H1 (cell line): Measurements from ENCODE around the gene ZFP64. TPM values are rescaled to one million over a fixed set of nuclear protein-coding genes. Genes with fewer than 3 reads are reported as not detected.

Source experiments
- CTCF ChIA-PET: fragments of 300-600 bp; sonication (Branson Sonifier 250); formaldehyde crosslinking; loops from one replicate; lab custom pipeline; 2021; ENCODE audit not compliant: partially characterized antibody; lab: Charles Lee
- POLR2A ChIA-PET: fragments of 300-600 bp; sonication (Branson Sonifier 250); formaldehyde crosslinking; loops from one replicate; lab custom pipeline; 2021; ENCODE audit warnings: inconsistent platforms; ENCODE audit not compliant: partially characterized antibody; lab: Charles Lee
- DNase-seq, 2 experiments: peaks; one replicate each; pipeline versions ENCODE4 v3.0.0 to v3.0.0-alpha.2; 2010 to 2022; ENCODE audit warnings: low spot score in 2 of 2, low read depth in 1 of 2, mixed read lengths in 1 of 2
- FAIRE-seq: peaks from 2 replicates; lab custom pipeline; 2011; peaks lifted over from hg19 to GRCh38; lab: Jason Lieb, UNC
- H2AFZ ChIP-seq: 2 replicates; pipeline ENCODE4 v1.8.1; 2012; ENCODE audit warnings: low read length, inconsistent platforms
- H2AK5ac ChIP-seq: 2 replicates; pipeline ENCODE4 v1.6.1; 2013; ENCODE audit warnings: low read depth, low read length
- H2BK120ac ChIP-seq: replicated peaks from 2 replicates; pipeline ENCODE3; 2013; ENCODE audit warnings: low read depth, low read length, inconsistent platforms
- H2BK12ac ChIP-seq: 2 replicates; pipeline ENCODE4 v1.6.1; 2013; ENCODE audit warnings: low read depth, low read length
- H2BK15ac ChIP-seq: 2 replicates; pipeline ENCODE4 v1.6.1; 2013; ENCODE audit warnings: low read length
- H2BK20ac ChIP-seq: 2 replicates; pipeline ENCODE4 v1.6.1; 2013; ENCODE audit warnings: low read length
- H2BK5ac ChIP-seq: 2 replicates; pipeline ENCODE4 v1.6.1; 2013; ENCODE audit warnings: low read depth, low read length
- H3K14ac ChIP-seq: 2 replicates; pipeline ENCODE4 v1.6.1; 2013; ENCODE audit warnings: inconsistent platforms; ENCODE audit not compliant: insufficient read length
- H3K18ac ChIP-seq: 2 replicates; pipeline ENCODE4 v1.6.1; 2013; ENCODE audit warnings: low read length; ENCODE audit errors: extremely low read depth
- H3K23ac ChIP-seq: 2 replicates; pipeline ENCODE4 v1.6.1; 2013; ENCODE audit warnings: inconsistent platforms; ENCODE audit not compliant: insufficient read length
- H3K23me2 ChIP-seq: 2 replicates; pipeline ENCODE4 v1.6.1; 2013; ENCODE audit warnings: low read depth, low read length
- H3K27ac ChIP-seq: 2 replicates; pipeline ENCODE4 v1.6.1; 2011; ENCODE audit warnings: low read depth, low read length, inconsistent platforms
- H3K27me3 ChIP-seq, 4 experiments: replicated peaks in 1 of 4; 1 replicate in 1 of 4; 2 replicates in 3 of 4; pipeline versions ENCODE4 v1.6.1 to v1.8.1; 2011 to 2013; ENCODE audit warnings: low read length in 3 of 4, mild to moderate bottlenecking in 3 of 4, inconsistent platforms in 2 of 4, mixed read lengths in 2 of 4, moderate library complexity in 1 of 4; ENCODE audit not compliant: control insufficient read depth in 3 of 4, insufficient read depth in 3 of 4; ENCODE audit errors: extremely low read depth in 1 of 4
- H3K36me3 ChIP-seq, 4 experiments: 2 replicates each; pipeline versions ENCODE4 v1.6.1 to v1.8.1; 2011 to 2013; ENCODE audit warnings: mild to moderate bottlenecking in 4 of 4, low read length in 3 of 4, moderate library complexity in 2 of 4, control low read depth in 1 of 4, inconsistent platforms in 1 of 4; ENCODE audit not compliant: insufficient read depth in 4 of 4, control insufficient read depth in 2 of 4
- H3K4ac ChIP-seq: replicated peaks from 2 replicates; pipeline ENCODE3; 2013; ENCODE audit warnings: low read length, low read depth, mixed read lengths, inconsistent platforms; ENCODE audit not compliant: insufficient read length
- H3K4me1 ChIP-seq, 4 experiments: replicated peaks in 1 of 4; 1 replicate in 1 of 4; 2 replicates in 3 of 4; pipeline versions ENCODE4 v1.6.1 to v1.8.1; 2011 to 2013; ENCODE audit warnings: low read length in 3 of 4, inconsistent platforms in 2 of 4, mixed read lengths in 1 of 4; ENCODE audit not compliant: insufficient read depth in 4 of 4, control insufficient read depth in 3 of 4
- H3K4me2 ChIP-seq, 2 experiments: 2 replicates each; pipeline versions ENCODE4 v1.6.1 to v1.8.1; 2011 to 2013; ENCODE audit warnings: low read depth in 2 of 2, low read length in 2 of 2, control low read depth in 1 of 2, inconsistent platforms in 1 of 2, mild to moderate bottlenecking in 1 of 2; ENCODE audit not compliant: insufficient read depth in 1 of 2
- H3K4me3 ChIP-seq, 4 experiments: fragments of 200-600, 300-600 bp in 1 of 4; sonication (generic), shearing (Covaris generic), sonication (Bioruptor Twin) in 1 of 4; 2 replicates each; pipeline versions ENCODE4 v1.5.1 to v1.8.1; 2011 to 2016; ENCODE audit warnings: low read length in 4 of 4, low read depth in 3 of 4, control low read depth in 2 of 4, inconsistent platforms in 2 of 4, mild to moderate bottlenecking in 2 of 4, mixed read lengths in 1 of 4, moderate library complexity in 1 of 4; ENCODE audit not compliant: insufficient read depth in 2 of 4; ENCODE audit errors: extremely low read depth in 1 of 4
- H3K56ac ChIP-seq: replicated peaks from 2 replicates; pipeline ENCODE3; 2013; ENCODE audit warnings: low read depth, mild to moderate bottlenecking, mixed read lengths, low read length, inconsistent platforms; ENCODE audit not compliant: insufficient read length
- H3K79me1 ChIP-seq: 2 replicates; pipeline ENCODE4 v1.6.1; 2013; ENCODE audit warnings: low read depth, low read length, control low read depth
- H3K79me2 ChIP-seq, 2 experiments: 2 replicates each; pipeline versions ENCODE4 v1.6.1 to v1.8.1; 2012 to 2013; ENCODE audit warnings: low read length in 2 of 2, mild to moderate bottlenecking in 2 of 2, inconsistent platforms in 1 of 2; ENCODE audit not compliant: insufficient read depth in 2 of 2, control insufficient read depth in 1 of 2
- H3K9ac ChIP-seq, 4 experiments: replicated peaks in 1 of 4; 1 replicate in 1 of 4; 2 replicates in 3 of 4; pipeline versions ENCODE4 v1.6.1 to v1.8.1; 2011 to 2013; ENCODE audit warnings: low read depth in 3 of 4, low read length in 3 of 4, control low read depth in 2 of 4, mild to moderate bottlenecking in 2 of 4, moderate library complexity in 2 of 4, inconsistent platforms in 1 of 4; ENCODE audit errors: extremely low read depth in 1 of 4
- H3K9me3 ChIP-seq, 2 experiments: 2 replicates each; pipeline versions ENCODE4 v1.6.1 to v1.8.1; 2012 to 2013; ENCODE audit warnings: mild to moderate bottlenecking in 2 of 2, moderate library complexity in 2 of 2, control low read depth in 1 of 2, inconsistent platforms in 1 of 2, low read depth in 1 of 2, low read length in 1 of 2, mixed read lengths in 1 of 2; ENCODE audit not compliant: insufficient read depth in 2 of 2
- H4K20me1 ChIP-seq, 2 experiments: replicated peaks in 1 of 2; 2 replicates each; pipeline versions ENCODE3 to v1.8.1; 2011 to 2013; ENCODE audit warnings: inconsistent platforms in 2 of 2, low read length in 2 of 2, mild to moderate bottlenecking in 1 of 2; ENCODE audit not compliant: insufficient read depth in 2 of 2, control insufficient read depth in 1 of 2
- H4K5ac ChIP-seq: 2 replicates; pipeline ENCODE4 v1.6.1; 2013; ENCODE audit warnings: low read length, low read depth, mixed read lengths, inconsistent platforms; ENCODE audit not compliant: insufficient read length
- H4K8ac ChIP-seq: 2 replicates; pipeline ENCODE4 v1.8.0; 2013; ENCODE audit warnings: mild to moderate bottlenecking, moderate library complexity, low read length, inconsistent platforms; ENCODE audit not compliant: insufficient read depth; ENCODE audit errors: extremely low read depth
- H4K91ac ChIP-seq: replicated peaks from 2 replicates; pipeline ENCODE3; 2013; ENCODE audit warnings: low read length, mixed read lengths, inconsistent platforms; ENCODE audit not compliant: insufficient read length
- CHD2 ChIP-seq: IDR thresholded peaks from 2 replicates; pipeline ENCODE4 v1.6.1; 2012; ENCODE audit warnings: low read length, improper control_type of control experiment
- RFX5 ChIP-seq: IDR thresholded peaks from 2 replicates; pipeline ENCODE4 v1.6.1; 2011; ENCODE audit warnings: low read depth, low read length, improper control_type of control experiment, borderline replicate concordance
- WGBS, 2 experiments: shearing (Covaris generic) in 1 of 2; methylation state at CpG; one replicate each; pipeline versions ENCODE4 v1.1.6 to v1.1.7; 2013 to 2015; ENCODE audit warnings: low lambda C conversion rate in 2 of 2, mixed read lengths in 2 of 2, inconsistent platforms in 1 of 2, low coverage in 1 of 2, missing lambda C conversion rate in 1 of 2; ENCODE audit not compliant: insufficient replicate concordance in 2 of 2, insufficient coverage in 1 of 2, insufficient read length in 1 of 2; ENCODE audit errors: extremely low coverage in 1 of 2, missing lambda C conversion rate in 1 of 2; 5-methylcytosine and 5-hydroxymethylcytosine counted together
- polyA plus RNA-seq, 7 experiments: library from polyadenylated mRNA; depleted of rRNA in 3 of 7; stranded (reverse) in 5 of 7; unstranded in 2 of 7; fragments of >200 nt in 5 of 7; fragments of 200-250 nt in 2 of 7; gene quantifications; 1 replicate in 5 of 7; 2 replicates in 1 of 7; 4 replicates in 1 of 7; pipeline versions ENCODE4 v1.2.1 to v1.2.3, GENCODE V29; 2011 to 2013; ENCODE audit warnings: missing spikeins in 2 of 7, mixed read lengths in 2 of 7
- total RNA-seq: library from RNA; stranded (reverse); fragmentation: NEBNext Ultra II Directional; extraction: Animal tissue kit (Norgen Biotek cat#: 25700); gene quantifications from 2 replicates; pipeline ENCODE4 v1.2.1, GENCODE V29; 2021

Gene ZFP64
- total and polyA plus RNA-seq, 2 of the 8 experiments (the other 6 are each of a cell fraction or from before 2014, with no cell fraction given) = 25.3 to 43.7 TPM

DNA sequence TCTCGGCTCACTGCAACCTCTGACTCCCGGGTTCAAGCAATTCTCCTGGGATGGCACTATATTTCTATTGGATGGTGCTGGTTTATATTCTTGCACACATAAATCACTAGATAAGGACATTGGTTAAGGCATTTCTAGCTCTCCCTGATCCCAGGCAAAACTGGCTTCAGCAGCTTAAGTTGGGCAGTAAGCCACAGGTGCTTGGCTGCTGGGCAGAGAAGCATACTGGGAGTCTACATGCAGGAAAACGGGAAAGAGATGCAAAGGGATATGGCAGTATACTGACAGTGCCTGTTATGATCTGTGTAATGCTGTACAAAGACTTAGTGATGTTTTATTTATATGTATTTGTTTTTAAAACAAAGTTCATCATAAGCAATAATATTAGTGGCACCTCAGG, 33.3 kb upstream of the ZFP64 start:
- Histone ChIP-seq H2AFZ (no peak overlapping the region), H3K4me2 (no peak overlapping the region), H3K18ac (no peak overlapping the region), H4K91ac (no peak overlapping the region), H2AK5ac (no peak overlapping the region), H3K14ac (no peak overlapping the region), H2BK20ac (no peak overlapping the region), H3K36me3 (peaks cover 0 to 4% (median 0%) of the 10 kb centered on the region in 4 experiments; a peak in 2 of 8 replicates), H3K27me3 (no peaks in the 10 kb centered on the region), H3K9ac (no peak overlapping the region), H3K4me1 (no peaks in the 10 kb centered on the region), H3K79me1 (no peaks in the 10 kb centered on the region), H3K23ac (no peak overlapping the region), H3K4me3 (no peak overlapping the region), H3K79me2 (no peaks in the 10 kb centered on the region), H2BK120ac (no peak overlapping the region), H3K27ac (no peak overlapping the region), H2BK12ac (no peak overlapping the region), H3K56ac (no peak overlapping the region), H3K9me3 (peaks cover 12 to 15% of the 10 kb centered on the region in 2 experiments), H4K5ac (no peak overlapping the region), H3K4ac (no peak overlapping the region), H3K23me2 (no peaks in the 10 kb centered on the region), H4K20me1 (no peaks in the 10 kb centered on the region), H2BK15ac (no peak overlapping the region), H4K8ac (no peak overlapping the region), H2BK5ac (no peak overlapping the region)
- 76% methylated on average over 3 of the region's 3 CpGs; no CpG with 5 or more reads in 1 of the 2 experiments for WGBS, 2 experiments
- TF ChIP-seq CHD2 = no peak
- no peak for TF ChIP-seq RFX5
- CTCF ChIA-PET = no interaction called here
- DNase-seq (no peak), FAIRE-seq (no peak)
- POLR2A ChIA-PET = no interaction called here
